ENCODE measurements around the gene ZNF90.
"Not testable (repeated sequence)": the region's sequence is repeated elsewhere in the genome, so short reads cannot be mapped to it uniquely, and the experiment has no call there.

GRCh38 chr19:20068559-20068958 lies 9.2 kb upstream of the ZNF90 start:
- TF ChIP-seq CTCF (conservative IDR thresholded peaks at IDR 0.05; ENCODE audit: low read length); EZH2phosphoT487 (IDR thresholded peaks at IDR 0.05; ENCODE audit: borderline replicate concordance, low read depth, low read length): not testable (repeated sequence)

Measured in OCI-LY7 (cell line).